Lung (tissue), 12 donors: ENCODE measurements around the gene ABCG5. TPM values are rescaled to one million over a fixed set of nuclear protein-coding genes. Genes with fewer than 3 reads are reported as not detected.
A peak's percentile ranks its signal among the peaks of the same experiment; 100 is the strongest.

Experiments used
- ATAC-seq: fragments of 200-7000 bp; cut with Tn5 transposase; one replicate; pipeline ENCODE4 v1.9.1; 2020; ENCODE audit warnings: moderate number of reproducible peaks; ENCODE audit not compliant: insufficient read depth, low FRiP score
- DNase-seq, 3 donors: peaks; one replicate each; pipeline ENCODE4 v3.0.0-alpha.2; 2013 to 2017
- H3K27ac ChIP-seq, 2 donors: one replicate each; pipeline ENCODE4 v1.5.1; 2013; ENCODE audit warnings: mild to moderate bottlenecking in 2 of 2, moderate library complexity in 2 of 2, control low read depth in 1 of 2, inconsistent platforms in 1 of 2, low read depth in 1 of 2, low read length in 1 of 2
- H3K27me3 ChIP-seq, 3 donors: one replicate each; pipeline ENCODE4 v1.5.1; 2013; ENCODE audit warnings: low read length in 2 of 3; ENCODE audit not compliant: control insufficient read depth in 3 of 3, insufficient read depth in 3 of 3
- H3K36me3 ChIP-seq, 4 donors: one replicate each; pipeline ENCODE4 v1.5.1; 2013; ENCODE audit warnings: low read length in 4 of 4, mild to moderate bottlenecking in 1 of 4, moderate library complexity in 1 of 4; ENCODE audit not compliant: control insufficient read depth in 4 of 4, insufficient read depth in 4 of 4
- H3K4me1 ChIP-seq, 5 donors: one replicate each; pipeline ENCODE4 v1.5.1; 2013; ENCODE audit warnings: low read length in 5 of 5, mild to moderate bottlenecking in 2 of 5, moderate library complexity in 1 of 5; ENCODE audit not compliant: control insufficient read depth in 5 of 5, insufficient read depth in 5 of 5
- H3K4me3 ChIP-seq: one replicate; pipeline ENCODE4 v1.5.1; 2013; ENCODE audit warnings: mild to moderate bottlenecking, control low read depth, moderate library complexity
- H3K9ac ChIP-seq, 2 donors: one replicate each; pipeline ENCODE4 v1.5.1; 2013; ENCODE audit warnings: low read length in 2 of 2, control low read depth in 1 of 2; ENCODE audit not compliant: insufficient read depth in 1 of 2
- H3K9me3 ChIP-seq, 4 donors: one replicate each; pipeline ENCODE4 v1.5.1; 2013; ENCODE audit warnings: low read length in 3 of 4, mild to moderate bottlenecking in 1 of 4, moderate library complexity in 1 of 4; ENCODE audit not compliant: control insufficient read depth in 4 of 4, insufficient read depth in 3 of 4
- CTCF ChIP-seq: IDR thresholded peaks from 2 replicates; pipeline ENCODE4 v1.5.1; 2012; ENCODE audit warnings: mild to moderate bottlenecking; ENCODE audit errors: control extremely low read depth, extremely low read depth
- WGBS, 2 donors: extraction: QIAGEN DNeasy Blood & Tissue Kit; methylation state at CpG; one replicate each; pipeline ENCODE4 v1.1.7; 2013; 5-methylcytosine and 5-hydroxymethylcytosine counted together
- polyA plus RNA-seq, 2 donors: library from polyadenylated mRNA; stranded (reverse); fragments of 200-250 nt; gene quantifications; one replicate each; pipeline ENCODE4 v1.2.1, GENCODE V29; 2013
- total RNA-seq, 2 donors: library from RNA; depleted of rRNA in 1 of 2; stranded (reverse); fragments of >200 nt in 1 of 2; gene quantifications; one replicate each; pipeline ENCODE4 v1.2.1, GENCODE V29; 2014 to 2021
- donor health status: control.
- donor health status: control.
- donor health status: Bipolar disorder and iron deficiency.
- donor health status: healthy.
- donor health status: DM: yes; HTN: yes; CAD: no.

The ABCG5 gene
- total and polyA plus RNA-seq, 4 donors, result 0.09 TPM; not detected in 3

DNA sequence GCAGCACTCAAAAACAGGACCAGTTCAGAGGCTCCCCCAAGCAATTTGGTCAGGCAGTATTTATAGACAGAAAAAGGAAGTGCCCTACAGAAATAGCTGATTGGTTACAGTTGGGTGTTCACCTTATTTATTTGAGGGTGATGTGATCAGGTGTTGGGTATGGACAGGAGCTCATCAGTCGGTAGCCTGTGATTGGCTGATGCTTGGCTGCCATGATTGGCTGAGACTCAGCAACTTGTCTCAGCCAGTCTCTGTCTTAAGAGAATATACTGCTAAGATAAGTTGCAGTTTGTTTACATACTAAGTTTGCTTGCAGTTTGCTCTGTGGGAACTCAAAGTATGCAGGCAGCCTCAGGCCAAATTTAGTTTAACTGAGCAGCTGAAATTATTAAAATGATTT lies 9.6 kb upstream of the ABCG5 start:
- DNase-seq, result peak in 2 of 3 donors; percentile 7 to 18
- Histone ChIP-seq H3K27ac (no peak overlapping the region), H3K9me3 (no peaks in the 10 kb centered on the region), H3K36me3 (no peaks in the 10 kb centered on the region), H3K4me3 (no peak overlapping the region), H3K9ac (no peak overlapping the region), H3K4me1 (no peaks in the 10 kb centered on the region), H3K27me3 (no peaks in the 10 kb centered on the region)
- TF ChIP-seq CTCF, result no peak
- no peak for ATAC-seq
- WGBS, 2 donors, result 63 to 69% methylated on average over 1 of the region's 1 CpG

DNA sequence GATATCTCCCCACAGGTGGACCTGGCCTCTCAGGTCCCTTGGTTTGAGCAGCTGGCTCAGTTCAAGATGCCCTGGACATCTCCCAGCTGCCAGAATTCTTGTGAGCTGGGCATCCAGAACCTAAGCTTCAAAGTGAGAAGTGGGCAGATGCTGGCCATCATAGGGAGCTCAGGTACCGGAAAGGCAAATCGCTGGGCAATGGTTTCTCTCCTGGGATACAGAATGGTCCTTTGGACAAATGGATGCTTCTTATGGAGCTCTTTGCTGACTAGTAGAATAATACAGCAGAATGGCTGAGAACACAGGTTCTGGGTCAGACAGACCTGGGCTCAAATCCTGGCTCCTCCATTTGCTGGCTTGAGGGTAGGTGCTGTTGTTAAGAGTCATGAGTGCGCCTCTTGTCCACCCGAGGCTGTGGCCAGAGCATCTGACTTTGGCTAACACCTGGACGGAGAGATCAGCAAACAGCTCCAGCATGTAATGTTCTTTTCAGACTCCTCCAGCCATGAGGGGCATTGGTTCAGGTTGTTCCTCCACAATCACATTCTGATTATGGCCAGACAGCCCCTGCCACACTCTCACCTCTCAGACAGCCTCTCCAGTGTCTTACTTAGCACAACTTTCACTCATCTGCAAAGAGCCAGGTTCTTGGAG lies 7.6 kb upstream of the ABCG5 start:
- Histone ChIP-seq H3K4me1 (no peaks in the 10 kb centered on the region), H3K27me3 (no peaks in the 10 kb centered on the region), H3K9me3 (no peaks in the 10 kb centered on the region), H3K4me3 (no peak overlapping the region), H3K27ac (no peak overlapping the region), H3K9ac (no peak overlapping the region), H3K36me3 (no peaks in the 10 kb centered on the region)
- WGBS, 2 donors, result 89 to 92% methylated on average over 5 of the region's 5 CpGs
- DNase-seq (no peak), ATAC-seq (no peak)
- TF ChIP-seq CTCF, result no peak

GRCh38 chr2:43845181-43845580 lies 6.5 kb upstream of the ABCG5 start:
- Histone ChIP-seq H3K4me3 (no peak overlapping the region), H3K9me3 (no peaks in the 10 kb centered on the region), H3K36me3 (no peaks in the 10 kb centered on the region), H3K9ac (no peak overlapping the region), H3K27me3 (no peaks in the 10 kb centered on the region), H3K4me1 (no peaks in the 10 kb centered on the region), H3K27ac (no peak overlapping the region)
- ATAC-seq (no peak), DNase-seq (no peak)
- no peak for TF ChIP-seq CTCF
- WGBS, 2 donors, result 77 to 86% methylated on average over 1 of the region's 1 CpG

- DNase-seq (no peak), ATAC-seq (no peak)
- Histone ChIP-seq H3K9me3 (no peaks in the 10 kb centered on the region), H3K4me3 (no peak overlapping the region), H3K4me1 (no peaks in the 10 kb centered on the region), H3K27me3 (no peaks in the 10 kb centered on the region), H3K9ac (no peak overlapping the region), H3K36me3 (no peaks in the 10 kb centered on the region), H3K27ac (no peak overlapping the region)
- no peak for TF ChIP-seq CTCF
- 84 to 89% methylated on average over 9 of the region's 9 CpGs for WGBS, 2 donors
These were observed 4.2 kb upstream of the ABCG5 start for GRCh38 chr2:43842866-43843226.
